GM13976 (cell line): ENCODE measurements around the gene ST8SIA1.

Source experiments
- DNase-seq: peaks from one replicate; pipeline ENCODE4 v3.0.0; 2012; ENCODE audit warnings: low spot score
- CTCF ChIP-seq: IDR thresholded peaks from 2 replicates; pipeline ENCODE4 v1.5.1; 2012; ENCODE audit warnings: borderline replicate concordance, mild to moderate bottlenecking; ENCODE audit not compliant: insufficient read depth; ENCODE audit errors: extremely low read depth, missing control alignments, control extremely low read depth
- in situ Hi-C: fragments of 300-500 bp; cut with MboI; formaldehyde crosslinking; loops from one replicate; pipeline ENCODE4 v1.12.0; 2022; ENCODE audit warnings: low sequenced_read_pairs, mixed read lengths, inconsistent platforms; ENCODE audit not compliant: unreplicated experiment

ST8SIA1 gene

DNA sequence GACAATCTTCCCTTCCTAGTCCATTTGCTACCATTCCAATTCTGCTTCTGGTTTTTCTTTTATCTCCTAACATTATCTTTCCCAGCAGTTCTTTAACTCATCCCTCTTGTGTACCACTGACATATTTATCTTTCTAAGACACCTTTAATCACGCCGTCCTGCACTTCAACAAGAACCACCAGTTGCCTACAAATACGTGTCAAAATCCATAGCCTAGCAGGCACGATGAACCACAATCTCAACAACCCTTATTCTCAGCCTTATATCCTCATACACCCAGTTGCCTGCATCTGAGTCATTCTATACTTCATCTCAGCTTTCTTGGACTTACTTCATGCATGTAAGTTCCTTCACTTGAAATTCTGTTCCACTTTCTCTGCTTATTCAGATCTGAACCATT, 16.4 kb upstream of the ST8SIA1 start:
- in situ Hi-C loops = no loop called here
- no peak for DNase-seq

DNA sequence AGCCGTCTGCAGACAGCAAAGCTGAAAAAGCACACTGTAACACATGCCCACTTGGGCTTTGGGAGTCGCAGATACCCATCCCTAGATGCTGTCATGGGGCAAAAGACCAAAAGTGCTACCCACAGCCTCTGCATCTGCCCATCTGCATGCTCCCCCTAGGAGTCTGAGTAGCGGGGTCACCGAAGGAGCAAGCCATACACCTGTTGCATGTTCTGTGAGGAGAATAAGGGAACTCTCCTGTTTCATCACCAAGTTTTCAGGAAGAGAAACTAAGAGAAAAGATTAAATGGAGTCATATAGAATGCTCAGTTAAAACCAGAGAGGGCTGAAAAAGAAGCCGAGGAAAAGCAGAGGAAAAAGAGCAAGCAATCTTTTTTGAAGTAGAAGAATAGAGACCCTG, 13.7 kb upstream of the ST8SIA1 start:
- no peak for TF ChIP-seq CTCF
- in situ Hi-C loops = no loop called here
- DNase-seq = no peak

More for the DNA sequence above, 16.4 kb upstream of the ST8SIA1 start:
- TF ChIP-seq CTCF = no peak

GRCh38 chr12:22340143-22340542, 5.6 kb upstream of the ST8SIA1 start:
- in situ Hi-C loops = no loop called here
- TF ChIP-seq CTCF = no peak
- no peak for DNase-seq

DNA sequence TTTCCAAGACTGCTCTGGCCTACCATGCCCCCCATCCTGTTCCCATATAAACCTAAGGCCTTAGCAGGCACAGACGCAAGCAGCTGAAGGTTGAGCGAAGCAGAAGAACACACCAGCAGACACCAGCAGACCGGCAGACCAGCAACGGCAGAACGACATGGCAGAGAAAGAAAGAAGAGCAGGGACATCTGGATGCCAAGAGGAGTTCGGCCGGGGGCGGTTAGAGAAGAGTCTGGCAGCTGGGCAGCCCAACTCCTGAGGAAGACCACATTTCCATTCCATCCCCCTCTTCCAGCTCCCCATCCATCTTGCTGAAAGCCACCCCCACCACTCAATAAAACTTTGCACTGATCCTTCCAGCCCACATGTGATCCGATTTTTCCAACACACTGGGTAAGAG, 5.2 kb upstream of the ST8SIA1 start:
- no peak for TF ChIP-seq CTCF
- in situ Hi-C loops = no loop called here
- DNase-seq = no peak

DNA sequence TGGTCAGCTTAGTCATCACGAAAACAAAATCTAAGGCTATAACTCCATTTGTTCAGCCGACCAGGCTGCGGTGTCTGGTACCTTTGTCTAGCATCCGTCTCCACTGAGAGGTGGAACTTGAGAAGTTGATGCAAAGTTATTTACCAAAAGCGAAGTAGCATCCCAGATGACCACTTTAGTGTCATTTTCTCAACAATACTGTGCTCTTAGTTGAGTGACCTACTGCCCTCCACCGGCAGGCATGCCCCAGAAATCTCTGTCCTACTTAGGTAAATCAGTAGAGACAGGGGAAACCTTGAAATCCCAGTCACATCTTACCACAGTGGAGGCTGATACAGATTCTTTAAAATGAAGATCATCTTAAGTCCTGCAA, 1.3 kb upstream of the ST8SIA1 start:
- in situ Hi-C loops = no loop called here
- no peak for DNase-seq
- no peak for TF ChIP-seq CTCF

- in situ Hi-C loops = no loop called here
Measured at GRCh38 chr12:22333713-22334409, 646 bp downstream of the ST8SIA1 start.

More at GRCh38 chr12:22333713-22334409, 646 bp downstream of the ST8SIA1 start:
- peak; percentile 17 for DNase-seq
- TF ChIP-seq CTCF = no peak
